ENCODE data around the gene CNTN1.

Gene CNTN1

DNA sequence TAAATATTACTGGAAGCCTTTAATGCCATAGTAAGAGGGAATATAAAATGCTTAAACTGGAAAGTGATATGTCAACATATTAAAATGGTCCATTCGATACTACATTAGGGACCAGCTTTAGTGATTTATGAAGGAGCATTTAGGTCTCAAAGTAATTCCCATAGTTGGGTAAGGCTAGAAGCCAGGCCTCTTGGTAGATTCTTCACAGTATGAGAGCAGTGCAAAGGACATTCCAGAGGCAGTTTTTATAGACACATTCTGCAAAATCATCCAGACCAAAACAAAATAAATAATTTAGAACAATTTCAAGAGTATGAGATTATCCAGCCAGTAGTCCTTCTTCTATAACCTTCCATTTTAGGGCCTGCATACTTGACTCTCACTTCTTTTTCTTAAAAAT, 353.3 kb downstream of the CNTN1 start:
- H3K4me3 ChIP-seq (ENCODE audit: low read depth, low read length), result no peak overlapping the region
- TF ChIP-seq, protein P1, sequence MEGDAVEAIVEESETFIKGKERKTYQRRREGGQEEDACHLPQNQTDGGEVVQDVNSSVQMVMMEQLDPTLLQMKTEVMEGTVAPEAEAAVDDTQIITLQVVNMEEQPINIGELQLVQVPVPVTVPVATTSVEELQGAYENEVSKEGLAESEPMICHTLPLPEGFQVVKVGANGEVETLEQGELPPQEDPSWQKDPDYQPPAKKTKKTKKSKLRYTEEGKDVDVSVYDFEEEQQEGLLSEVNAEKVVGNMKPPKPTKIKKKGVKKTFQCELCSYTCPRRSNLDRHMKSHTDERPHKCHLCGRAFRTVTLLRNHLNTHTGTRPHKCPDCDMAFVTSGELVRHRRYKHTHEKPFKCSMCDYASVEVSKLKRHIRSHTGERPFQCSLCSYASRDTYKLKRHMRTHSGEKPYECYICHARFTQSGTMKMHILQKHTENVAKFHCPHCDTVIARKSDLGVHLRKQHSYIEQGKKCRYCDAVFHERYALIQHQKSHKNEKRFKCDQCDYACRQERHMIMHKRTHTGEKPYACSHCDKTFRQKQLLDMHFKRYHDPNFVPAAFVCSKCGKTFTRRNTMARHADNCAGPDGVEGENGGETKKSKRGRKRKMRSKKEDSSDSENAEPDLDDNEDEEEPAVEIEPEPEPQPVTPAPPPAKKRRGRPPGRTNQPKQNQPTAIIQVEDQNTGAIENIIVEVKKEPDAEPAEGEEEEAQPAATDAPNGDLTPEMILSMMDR (IDR thresholded peaks at IDR 0.05; ENCODE audit: insufficient read depth, low read length, missing control alignments), result no peak
- DNase-seq (ENCODE audit: low read depth, low spot score), result no peak
- POLR2A ChIA-PET, result no interaction called here
- CTCF ChIA-PET, result no interaction called here

DNA sequence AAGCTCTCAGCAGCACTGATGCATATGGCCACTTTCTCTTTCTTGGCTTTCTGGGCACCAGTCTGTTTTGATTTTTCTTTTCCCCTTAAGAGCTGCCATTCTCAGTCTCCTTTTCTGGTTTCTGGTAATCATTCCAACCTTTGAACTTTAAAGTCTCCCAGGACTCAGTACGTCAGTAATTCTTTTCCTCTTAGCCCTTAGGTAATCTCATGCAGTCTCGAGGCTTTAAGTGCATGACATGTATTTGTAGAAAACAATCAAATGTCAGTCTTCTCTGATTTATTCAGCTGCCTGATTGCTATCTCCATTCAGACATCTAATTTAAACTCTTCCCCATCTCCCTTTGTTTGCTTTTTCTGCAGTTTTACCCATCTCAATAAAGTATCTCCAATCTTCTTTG, 356.8 kb downstream of the CNTN1 start:
- H3K4me3 ChIP-seq (ENCODE audit: low read depth, low read length), result no peak overlapping the region

DNA sequence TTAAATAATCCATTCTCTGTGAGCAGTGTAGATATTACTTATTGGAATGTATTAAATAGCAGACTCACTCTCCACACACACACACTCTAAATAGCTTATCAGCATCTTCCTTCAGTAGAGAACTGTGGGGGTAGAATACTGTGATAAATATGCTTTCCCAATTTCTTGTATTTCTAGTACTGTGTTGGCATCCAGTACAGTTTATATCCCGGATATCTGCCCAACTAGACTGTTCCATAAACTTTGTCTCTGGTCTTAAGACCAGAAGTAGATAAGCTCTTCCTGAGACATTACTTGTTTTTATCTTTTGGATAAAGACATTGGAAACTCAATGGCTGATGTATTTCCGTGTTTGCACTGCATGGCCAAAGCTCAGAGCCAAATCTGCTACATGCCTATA, 359.7 kb downstream of the CNTN1 start:
- ChIA-PET POLR2A (no interaction called here), CTCF (no interaction called here)
- no peak for DNase-seq (ENCODE audit: low read depth, low spot score)
- TF ChIP-seq, protein P1 (IDR thresholded peaks at IDR 0.05; ENCODE audit: insufficient read depth, low read length, missing control alignments), result no peak
- H3K4me3 ChIP-seq (ENCODE audit: low read depth, low read length), result no peak overlapping the region

More for the DNA sequence above, 356.8 kb downstream of the CNTN1 start:
- ChIA-PET CTCF (no interaction called here), POLR2A (no interaction called here)
- TF ChIP-seq, protein P1 (IDR thresholded peaks at IDR 0.05; ENCODE audit: insufficient read depth, low read length, missing control alignments), result no peak
- DNase-seq (ENCODE audit: low read depth, low spot score), result no peak

DNA sequence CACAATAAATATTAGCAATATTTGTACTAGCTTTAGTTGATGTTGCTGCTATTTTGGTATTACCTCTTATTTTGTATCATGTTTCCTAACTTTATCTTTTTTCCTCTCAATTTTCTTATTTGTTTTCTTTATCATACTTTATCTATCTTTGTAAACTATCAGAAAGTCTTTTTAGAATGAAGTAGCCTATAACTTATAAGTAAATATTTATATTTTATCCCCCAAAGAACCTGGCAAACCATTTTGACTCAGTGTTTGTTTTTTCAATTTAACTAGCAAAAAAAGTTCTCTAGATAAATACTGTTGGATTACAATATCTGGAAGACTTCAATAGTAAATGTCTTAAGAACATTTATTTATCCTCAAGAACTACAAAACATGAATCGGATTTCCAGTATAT, 360.2 kb downstream of the CNTN1 start:
- DNase-seq (ENCODE audit: low read depth, low spot score), result no peak
- H3K4me3 ChIP-seq (ENCODE audit: low read depth, low read length), result no peak overlapping the region
- TF ChIP-seq, protein P1 (IDR thresholded peaks at IDR 0.05; ENCODE audit: insufficient read depth, low read length, missing control alignments), result no peak
- ChIA-PET POLR2A (no interaction called here), CTCF (no interaction called here)

DNA sequence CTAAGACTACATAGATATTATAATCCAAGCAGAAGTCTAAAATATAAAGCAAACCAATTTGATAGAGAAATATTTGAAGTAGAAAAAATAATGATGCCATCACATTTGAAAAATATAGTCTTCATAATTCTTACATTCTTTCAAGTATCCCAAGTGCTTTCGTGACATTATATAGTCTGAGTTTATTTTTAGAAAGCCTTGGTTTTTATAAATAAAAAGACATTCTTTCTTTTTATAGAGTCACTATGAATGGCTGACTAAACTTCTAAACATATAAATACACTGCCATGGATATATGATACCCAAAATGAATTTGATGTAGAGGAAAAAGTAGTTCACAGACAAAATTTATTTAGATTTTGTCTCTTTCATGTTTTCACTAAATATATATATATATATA, 360.8 kb downstream of the CNTN1 start:
- TF ChIP-seq, protein P1 (IDR thresholded peaks at IDR 0.05; ENCODE audit: insufficient read depth, low read length, missing control alignments), result no peak
- DNase-seq (ENCODE audit: low read depth, low spot score), result no peak
- ChIA-PET CTCF (no interaction called here), POLR2A (no interaction called here)
- H3K4me3 ChIP-seq (ENCODE audit: low read depth, low read length), result no peak overlapping the region

DNA sequence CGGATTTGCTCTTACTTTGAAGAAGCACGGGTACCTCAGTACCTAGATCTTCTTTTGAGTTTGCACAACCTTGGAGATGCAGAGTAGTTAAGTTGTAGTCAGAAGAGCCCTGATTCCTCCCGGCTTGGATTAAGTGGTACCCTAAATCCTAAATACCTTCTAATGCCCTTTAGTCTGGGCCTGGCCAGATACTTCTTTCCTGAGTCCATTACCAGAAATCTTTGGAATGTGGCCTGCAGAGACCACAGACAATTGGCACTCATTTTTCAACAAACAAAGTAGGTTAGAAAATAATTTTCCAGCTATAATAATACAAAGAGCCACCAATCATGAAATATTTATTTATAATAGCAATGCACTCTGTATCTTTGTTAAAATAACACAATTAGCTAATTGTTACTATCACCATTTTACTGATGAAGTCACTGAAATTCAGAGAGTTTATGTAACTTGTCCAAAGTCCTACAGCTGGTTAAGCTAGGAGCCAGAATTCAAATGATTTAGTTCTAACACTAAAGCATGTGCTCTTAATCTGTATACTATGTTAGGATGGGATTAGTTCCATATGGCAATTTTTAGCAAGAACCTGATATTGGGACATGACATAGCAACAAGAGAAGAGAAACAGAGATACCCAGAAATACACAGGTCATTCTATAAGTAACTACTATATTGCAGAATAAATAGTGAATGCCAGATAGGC, 363.8 kb downstream of the CNTN1 start:
- CTCF ChIA-PET, result no interaction called here

More for the DNA sequence above, 363.8 kb downstream of the CNTN1 start:
- POLR2A ChIA-PET, result no interaction called here
- TF ChIP-seq, protein P1 (IDR thresholded peaks at IDR 0.05; ENCODE audit: insufficient read depth, low read length, missing control alignments), result no peak
- no peak overlapping the region for H3K4me3 ChIP-seq (ENCODE audit: low read depth, low read length)
- no peak for DNase-seq (ENCODE audit: low read depth, low spot score)
